Panc1 (cell line): ENCODE measurements around the gene COL4A3.

Source experiments
- POLR2AphosphoS5 ChIP-seq: IDR thresholded peaks from 2 replicates; pipeline ENCODE4 v1.6.1; 2012; ENCODE audit warnings: mild to moderate bottlenecking, low read depth, low read length, moderate library complexity
- TCF7L2 ChIP-seq: IDR thresholded peaks from 2 replicates; pipeline ENCODE4 v1.6.1; 2011; ENCODE audit warnings: mild to moderate bottlenecking, low read depth, low read length, inconsistent platforms
- TF ChIP-seq, protein P1 (sequence below): fragments of 450-650 bp; IDR thresholded peaks from 2 replicates; pipeline ENCODE4 v1.5.1; 2017; ENCODE audit warnings: mild to moderate bottlenecking

DNA sequence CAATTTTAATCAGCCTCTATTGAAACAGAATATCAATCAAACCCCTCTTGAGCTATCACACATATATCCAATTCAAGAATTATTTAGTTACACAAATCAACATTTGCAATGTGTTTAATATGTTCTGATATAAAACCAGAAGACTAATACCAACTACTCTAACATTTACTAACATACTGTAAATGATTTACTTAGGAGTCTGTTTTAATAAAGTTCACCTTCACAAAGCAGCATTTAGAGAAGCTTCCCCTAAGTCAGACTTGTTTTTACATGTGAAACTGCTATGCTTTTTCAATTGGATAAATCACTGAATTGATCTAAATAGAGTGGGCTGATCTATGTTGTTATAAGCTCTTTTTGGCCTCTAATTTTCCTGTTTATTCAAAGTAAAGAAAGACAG, 18.3 kb downstream of the COL4A3 start:
- TF ChIP-seq, protein P1, sequence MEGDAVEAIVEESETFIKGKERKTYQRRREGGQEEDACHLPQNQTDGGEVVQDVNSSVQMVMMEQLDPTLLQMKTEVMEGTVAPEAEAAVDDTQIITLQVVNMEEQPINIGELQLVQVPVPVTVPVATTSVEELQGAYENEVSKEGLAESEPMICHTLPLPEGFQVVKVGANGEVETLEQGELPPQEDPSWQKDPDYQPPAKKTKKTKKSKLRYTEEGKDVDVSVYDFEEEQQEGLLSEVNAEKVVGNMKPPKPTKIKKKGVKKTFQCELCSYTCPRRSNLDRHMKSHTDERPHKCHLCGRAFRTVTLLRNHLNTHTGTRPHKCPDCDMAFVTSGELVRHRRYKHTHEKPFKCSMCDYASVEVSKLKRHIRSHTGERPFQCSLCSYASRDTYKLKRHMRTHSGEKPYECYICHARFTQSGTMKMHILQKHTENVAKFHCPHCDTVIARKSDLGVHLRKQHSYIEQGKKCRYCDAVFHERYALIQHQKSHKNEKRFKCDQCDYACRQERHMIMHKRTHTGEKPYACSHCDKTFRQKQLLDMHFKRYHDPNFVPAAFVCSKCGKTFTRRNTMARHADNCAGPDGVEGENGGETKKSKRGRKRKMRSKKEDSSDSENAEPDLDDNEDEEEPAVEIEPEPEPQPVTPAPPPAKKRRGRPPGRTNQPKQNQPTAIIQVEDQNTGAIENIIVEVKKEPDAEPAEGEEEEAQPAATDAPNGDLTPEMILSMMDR = no peak
- TF ChIP-seq POLR2AphosphoS5 (no peak), TCF7L2 (no peak)
